GM12878 (cell line): ENCODE data around the gene PLXNC1. TPM values are rescaled to one million over a fixed set of nuclear protein-coding genes. Genes with fewer than 3 reads are reported as not detected.

ENCODE experiments used
- ATAC-seq: fragments of 200-7000 bp; cut with Tn5 transposase; 3 replicates; pipeline ENCODE4 v1.9.1; 2020; ENCODE audit warnings: mild to moderate bottlenecking, moderate library complexity
- BruUV-seq: library from RNA; stranded (reverse); fragments of 400-500 nt; replicated peaks from 2 replicates; lab custom pipeline; 2021; lab: Mats Ljungman, UMichigan
- CTCF ChIA-PET: fragments of 300-600 bp; sonication (Branson Sonifier 250); formaldehyde crosslinking; extraction: SDS; loops from one replicate; lab custom pipeline; 2021; ENCODE audit warnings: inconsistent platforms; lab: Yijun Ruan, JAX
- POLR2A ChIA-PET: fragments of 350-600 bp; formaldehyde crosslinking; extraction: SDS; loops from one replicate; lab custom pipeline; 2021; ENCODE audit warnings: inconsistent platforms; lab: Charles Lee
- RAD21 ChIA-PET: fragments of 300-600 bp; sonication (Branson Sonifier 250); formaldehyde crosslinking; loops from one replicate; lab custom pipeline; 2023; ENCODE audit warnings: antibody characterized with exemption; ENCODE audit not compliant: unreplicated experiment; lab: Charles Lee
- SMC1A ChIA-PET: fragments of 300-600 bp; sonication (Branson Sonifier 250); formaldehyde crosslinking; loops from one replicate; lab custom pipeline; 2023; ENCODE audit not compliant: unreplicated experiment, uncharacterized antibody; lab: Charles Lee
- DNase-seq: peaks from one replicate; pipeline ENCODE4 v3.0.0-alpha.2; 2011; ENCODE audit warnings: low read depth, low spot score
- FAIRE-seq: peaks from 3 replicates; lab custom pipeline; 2011; peaks lifted over from hg19 to GRCh38; lab: Jason Lieb, UNC
- H2AFZ ChIP-seq: 2 replicates; pipeline ENCODE4 v1.6.0; 2011; ENCODE audit warnings: low read depth, low read length, control low read depth; ENCODE audit not compliant: control insufficient read depth
- H3K27ac ChIP-seq: 2 replicates; pipeline ENCODE4 v1.5.1; 2011; ENCODE audit warnings: control low read depth; ENCODE audit not compliant: control insufficient read depth, insufficient read depth
- H3K27me3 ChIP-seq, 2 experiments: replicated peaks in 1 of 2; 2 replicates each; pipeline versions ENCODE4 v1.6.0 to v1.6.1; 2011; ENCODE audit warnings: low read length in 1 of 2; ENCODE audit not compliant: control insufficient read depth in 2 of 2, insufficient read depth in 2 of 2
- H3K36me3 ChIP-seq, 2 experiments: 2 replicates each; pipeline ENCODE4 v1.5.1; 2011; ENCODE audit warnings: low read length in 1 of 2; ENCODE audit not compliant: control insufficient read depth in 2 of 2, insufficient read depth in 2 of 2
- H3K4me1 ChIP-seq: 2 replicates; pipeline ENCODE4 v1.6.1; 2011; ENCODE audit warnings: mild to moderate bottlenecking, low read length, moderate library complexity, mixed read lengths; ENCODE audit not compliant: control insufficient read depth, insufficient read depth
- H3K4me2 ChIP-seq: 2 replicates; pipeline ENCODE4 v1.6.0; 2011; ENCODE audit warnings: control low read depth; ENCODE audit not compliant: control insufficient read depth, insufficient read depth
- H3K4me3 ChIP-seq: fragments of 200-600 bp; sonication (generic); 2 replicates; pipeline ENCODE4 v1.5.1; 2016
- H3K79me2 ChIP-seq: 2 replicates; pipeline ENCODE4 v1.6.0; 2011; ENCODE audit warnings: low read length; ENCODE audit not compliant: control insufficient read depth, insufficient read depth
- H3K9ac ChIP-seq: 2 replicates; pipeline ENCODE4 v1.8.0; 2011; ENCODE audit warnings: low read length, control low read depth, mixed read lengths; ENCODE audit not compliant: control insufficient read depth, insufficient read depth
- H3K9me3 ChIP-seq: replicated peaks from 3 replicates; pipeline ENCODE4 v1.5.1; 2011; ENCODE audit warnings: mild to moderate bottlenecking, low read length; ENCODE audit not compliant: control insufficient read depth, insufficient read depth
- H4K20me1 ChIP-seq: 2 replicates; pipeline ENCODE4 v1.6.0; 2011; ENCODE audit not compliant: control insufficient read depth, insufficient read depth
- WGBS: methylation state at CpG from one replicate; pipeline ENCODE4 v1.1.6; 2016; ENCODE audit warnings: low lambda C conversion rate; ENCODE audit not compliant: insufficient replicate concordance, insufficient coverage; ENCODE audit errors: missing lambda C conversion rate; 5-methylcytosine and 5-hydroxymethylcytosine counted together
- in situ Hi-C: fragments of 300-500 bp; cut with MboI; formaldehyde crosslinking; loops from 9 replicates; pipeline ENCODE4 v1.14.3; 2018; ENCODE audit warnings: mixed read lengths
- intact Hi-C: fragments of 100-400 bp; cut with micrococcal nuclease; formaldehyde crosslinking; loops from one replicate; pipeline ENCODE4 v1.14.2; 2022; ENCODE audit not compliant: unreplicated experiment
- polyA plus RNA-seq, 11 experiments: library from polyadenylated mRNA; depleted of rRNA in 4 of 11; unstranded in 6 of 11; stranded (reverse) in 5 of 11; fragments of >200 nt; fragmentation: Nextera tagmentation in 4 of 11; fragmentation: Illumina TruSeq in 1 of 11; extraction: Ambion mirVana in 4 of 11; extraction: Trizol in 1 of 11; gene quantifications; 1 replicate in 1 of 11; 2 replicates in 10 of 11; pipeline versions ENCODE4 v1.2.1 to v1.2.3, GENCODE V29; 2011 to 2016; ENCODE audit warnings: inconsistent platforms in 2 of 11, missing spikeins in 2 of 11, low read depth in 1 of 11
- total RNA-seq, 4 experiments: library from RNA; depleted of rRNA in 3 of 4; stranded (reverse); fragments of >200 nt in 3 of 4; fragmentation: Illumina TruSeq in 1 of 4; extraction: Trizol in 1 of 4; gene quantifications; 2 replicates each; pipeline versions ENCODE4 v1.2.1 to v1.2.3, GENCODE V29; 2013 to 2021
- TF ChIP-seq, protein P1 (sequence below): fragments of 450-650 bp; IDR thresholded peaks from 2 replicates; pipeline ENCODE4 v1.6.1; 2016; ENCODE audit warnings: mild to moderate bottlenecking

PLXNC1 gene
- total and polyA plus RNA-seq, 10 of the 15 experiments (the other 5 are each of a cell fraction or from before 2014, with no cell fraction given): 5.2 to 41.2 (median 24.6) TPM

DNA sequence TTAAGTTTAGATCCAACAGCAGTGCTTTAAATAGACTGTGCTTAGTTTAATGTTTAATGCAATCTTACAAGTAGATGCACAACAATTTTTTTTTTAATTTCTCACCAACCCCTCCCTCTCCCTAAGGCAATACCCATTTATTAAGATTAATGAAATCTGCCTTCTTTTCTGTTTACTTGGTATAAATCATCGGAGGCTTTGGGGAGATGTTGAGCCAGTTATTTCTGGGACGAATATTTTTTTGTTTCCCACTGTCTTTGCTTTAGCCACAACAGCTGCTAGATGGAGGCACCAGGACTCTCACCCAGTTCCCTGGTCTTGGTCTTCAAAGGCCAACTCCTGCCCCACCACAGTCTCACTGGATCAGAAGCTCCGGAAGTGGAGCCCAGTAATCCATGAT is 113.4 kb downstream of the PLXNC1 start:
- no peak for ATAC-seq
- peak overlapping the region; percentile 17; the same call in 1 of the 2 replicates for H3K4me3 ChIP-seq
- TSS peak; percentile 67 for BruUV-seq
- WGBS: 84% methylated on average over 3 of the region's 3 CpGs
- RAD21 ChIA-PET: interaction anchor here (0.8 to 7.5 kb wide), 14 partner anchors 9 to 172 kb away, joined by 3 to 107 read pairs (median 8); no protein-coding TSS in a partner anchor
- peaks cover 58% of the 10 kb centered on the region for H3K4me1 ChIP-seq
- TF ChIP-seq, protein P1, sequence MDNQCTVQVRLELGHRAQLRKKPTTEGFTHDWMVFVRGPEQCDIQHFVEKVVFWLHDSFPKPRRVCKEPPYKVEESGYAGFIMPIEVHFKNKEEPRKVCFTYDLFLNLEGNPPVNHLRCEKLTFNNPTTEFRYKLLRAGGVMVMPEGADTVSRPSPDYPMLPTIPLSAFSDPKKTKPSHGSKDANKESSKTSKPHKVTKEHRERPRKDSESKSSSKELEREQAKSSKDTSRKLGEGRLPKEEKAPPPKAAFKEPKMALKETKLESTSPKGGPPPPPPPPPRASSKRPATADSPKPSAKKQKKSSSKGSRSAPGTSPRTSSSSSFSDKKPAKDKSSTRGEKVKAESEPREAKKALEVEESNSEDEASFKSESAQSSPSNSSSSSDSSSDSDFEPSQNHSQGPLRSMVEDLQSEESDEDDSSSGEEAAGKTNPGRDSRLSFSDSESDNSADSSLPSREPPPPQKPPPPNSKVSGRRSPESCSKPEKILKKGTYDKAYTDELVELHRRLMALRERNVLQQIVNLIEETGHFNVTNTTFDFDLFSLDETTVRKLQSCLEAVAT: no peak
- TF ChIP-seq, all 136 proteins: peak for 0
- in situ Hi-C loops: no loop called here
- ChIA-PET SMC1A (interaction anchor here (1.0 to 6.7 kb wide), 19 partner anchors 8 to 197 kb away, joined by 3 to 95 read pairs (median 10); no protein-coding TSS in a partner anchor), CTCF (interaction anchor here (0.6 to 2.7 kb wide), 9 partner anchors 8 to 219 kb away, joined by 3 to 11 read pairs (median 4); no protein-coding TSS in a partner anchor), POLR2A (interaction anchor here (0.9 to 7.2 kb wide), 7 partner anchors 9 to 108 kb away, joined by 3 to 56 read pairs (median 7); no protein-coding TSS in a partner anchor)
- peak overlapping the region; percentile 43 for H3K4me2 ChIP-seq
- H3K79me2 ChIP-seq: no peaks in the 10 kb centered on the region
- peaks cover 15 to 42% of the 10 kb centered on the region in 2 experiments for H3K36me3 ChIP-seq
- H3K9ac ChIP-seq: peak overlapping the region; percentile 69
- intact Hi-C loops: loop anchor here (1.0 to 2.0 kb wide), 3 partner anchors 33 to 113 kb away; partner anchors contain the start of gene PLXNC1
- FAIRE-seq (no peak), DNase-seq (no peak)
- no peaks in the 10 kb centered on the region for H3K27me3 ChIP-seq
- no peaks in the 10 kb centered on the region for H4K20me1 ChIP-seq
- H2AFZ ChIP-seq: no peak overlapping the region
- no peaks in the 10 kb centered on the region; the same call in 2 of the 3 replicates for H3K9me3 ChIP-seq
- H3K27ac ChIP-seq: peak overlapping the region; percentile 88
